ENCODE data around the gene PYGM.
A peak's percentile ranks its signal among the peaks of the same experiment; 100 is the strongest.

Gene PYGM

GRCh38 chr11:64729851-64730382 lies 29.9 kb downstream of the PYGM start:
- DNase-seq = peak in 1 of 2 experiments; percentile 29

GRCh38 chr11:64728757-64729365 lies 30.9 kb downstream of the PYGM start:
- no peak for DNase-seq

- no peak for DNase-seq
Measured at GRCh38 chr11:64726867-64727530, 32.8 kb downstream of the PYGM start.

- no peak for DNase-seq
Measured at GRCh38 chr11:64726211-64726641, 33.5 kb downstream of the PYGM start.

GRCh38 chr11:64724863-64725532 lies 34.8 kb downstream of the PYGM start:
- no peak for DNase-seq

GRCh38 chr11:64723907-64724862 lies 35.6 kb downstream of the PYGM start:
- no peak for DNase-seq

- DNase-seq = peak; percentile 83 to 84
Measured at GRCh38 chr11:64723117-64723906, 36.5 kb downstream of the PYGM start, which contains the start of gene NRXN2. TSS of gene NRXN2 (minus strand) at chr11:64723197. CDS start at chr11:64713699, 9,498 bp downstream.

GRCh38 chr11:64722141-64723065 lies 37.4 kb downstream of the PYGM start:
- no peak for DNase-seq

GRCh38 chr11:64721359-64721699 lies 38.4 kb downstream of the PYGM start:
- DNase-seq = no peak

- no peak for DNase-seq
Measured at GRCh38 chr11:64720640-64721358, 39.0 kb downstream of the PYGM start.

- no peak for DNase-seq
Measured at GRCh38 chr11:64720167-64720566, 39.6 kb downstream of the PYGM start.

GRCh38 chr11:64719406-64719805 lies 40.4 kb downstream of the PYGM start:
- DNase-seq = no peak

- DNase-seq = no peak
Measured at GRCh38 chr11:64718780-64719124, 41.0 kb downstream of the PYGM start.

GRCh38 chr11:64718084-64718779 lies 41.5 kb downstream of the PYGM start:
- no peak for DNase-seq

- DNase-seq = no peak
Measured at GRCh38 chr11:64717268-64717578, 42.6 kb downstream of the PYGM start.

- no peak for DNase-seq
Measured at GRCh38 chr11:64716473-64717267, 43.1 kb downstream of the PYGM start.

GRCh38 chr11:64715756-64716472 lies 43.9 kb downstream of the PYGM start:
- DNase-seq = no peak

GRCh38 chr11:64715110-64715509 lies 44.7 kb downstream of the PYGM start:
- no peak for DNase-seq

Measured in stimulated activated CD4-positive, alpha-beta T cell treated with anti-CD3 and anti-CD28 coated beads, Interleukin-4, amount 100 ng/mL, for 4 hours (primary cell).